ENCODE measurements around the gene PLA2G4C. TPM values are rescaled to one million over a fixed set of nuclear protein-coding genes. Genes with fewer than 3 reads are reported as not detected.

The PLA2G4C gene
- polyA plus RNA-seq, 2 of the 4 experiments (the other 2 are of a cell fraction): 1.4 to 2.1 TPM

DNA sequence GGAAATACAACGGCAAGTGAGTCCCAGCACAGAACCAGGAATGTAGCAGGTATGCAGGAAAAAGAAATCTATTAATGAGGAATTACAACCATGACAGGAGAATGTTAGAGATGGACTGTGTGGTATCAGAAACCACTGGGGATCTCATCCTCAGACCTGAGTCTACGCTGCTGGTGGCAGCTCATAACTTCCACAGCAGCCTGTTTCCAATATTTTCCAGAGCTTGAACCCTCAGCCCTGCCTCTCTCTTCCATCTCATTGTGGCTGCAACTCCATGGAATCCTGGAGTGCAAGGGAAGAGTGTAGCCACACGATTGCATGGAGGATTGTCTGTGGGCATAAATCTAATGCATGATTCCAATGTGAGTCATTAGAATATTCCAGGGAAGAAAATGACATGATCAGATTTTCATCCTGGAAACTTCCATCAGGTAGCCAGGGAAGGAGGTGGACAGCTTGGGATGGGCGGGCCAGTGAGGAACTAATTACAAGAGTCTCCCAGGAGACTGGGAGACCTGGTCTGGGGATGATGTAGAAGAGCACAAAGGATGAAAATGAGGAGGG is 14.9 kb downstream of the PLA2G4C start:
- ATAC-seq (no peak), FAIRE-seq (no peak), DNase-seq (ENCODE audit: low read depth in 1 of 2, low spot score in 1 of 2) (no peak)
- Histone ChIP-seq H3K27ac (no peak overlapping the region), H3K4me2 (no peak overlapping the region), H3K9me3 (peaks cover 14% of the 10 kb centered on the region), H3K4me3 (no peak overlapping the region), H3K4me1 (peaks cover 5% of the 10 kb centered on the region; the same call in 1 of the 3 replicates)
- 51% methylated on average over 4 of the region's 4 CpGs for WGBS (ENCODE audit: missing lambda C conversion rate)
- POLR2A ChIA-PET: no interaction called here
- CTCF ChIA-PET: interaction anchor here (1.3 to 3.1 kb wide), 3 partner anchors 12 to 130 kb away, joined by 4 to 17 read pairs (median 4); no protein-coding TSS in a partner anchor
- TF ChIP-seq BCL3 (IDR thresholded peaks at IDR 0.05) (no peak), E2F6 (IDR thresholded peaks at IDR 0.05; ENCODE audit: borderline replicate concordance, low read depth) (no peak), CHD4 (IDR thresholded peaks at IDR 0.05; ENCODE audit: borderline replicate concordance) (no peak), KDM1A (IDR thresholded peaks at IDR 0.05; ENCODE audit: low read depth) (no peak), CBX8 (IDR thresholded peaks at IDR 0.05) (no peak), RNF2 (IDR thresholded peaks at IDR 0.05; ENCODE audit: borderline replicate concordance, low read depth) (no peak), EHF (CRISPR knock-in tag; IDR thresholded peaks at IDR 0.05) (no peak), BHLHE40 (IDR thresholded peaks at IDR 0.05; ENCODE audit: low read depth, low read length) (no peak), TP53 (CRISPR knock-in tag; IDR thresholded peaks at IDR 0.05) (no peak), RFX5 (IDR thresholded peaks at IDR 0.05) (no peak), ELK1 (IDR thresholded peaks at IDR 0.05; ENCODE audit: low read depth, low read length) (no peak), HEYL (CRISPR knock-in tag; IDR thresholded peaks at IDR 0.05) (no peak), CBX2 (IDR thresholded peaks at IDR 0.05; ENCODE audit: borderline replicate concordance, low read depth) (no peak), HDAC2 (IDR thresholded peaks at IDR 0.05) (no peak), MYC (IDR thresholded peaks at IDR 0.05; ENCODE audit: borderline replicate concordance, low read length) (no peak), JUNB (IDR thresholded peaks at IDR 0.05) (no peak), MAZ (IDR thresholded peaks at IDR 0.05; ENCODE audit: borderline replicate concordance, low read depth, low read length) (no peak), RCOR1 (IDR thresholded peaks at IDR 0.05; ENCODE audit: low read depth, low read length) (no peak)
- TF ChIP-seq, protein P1, sequence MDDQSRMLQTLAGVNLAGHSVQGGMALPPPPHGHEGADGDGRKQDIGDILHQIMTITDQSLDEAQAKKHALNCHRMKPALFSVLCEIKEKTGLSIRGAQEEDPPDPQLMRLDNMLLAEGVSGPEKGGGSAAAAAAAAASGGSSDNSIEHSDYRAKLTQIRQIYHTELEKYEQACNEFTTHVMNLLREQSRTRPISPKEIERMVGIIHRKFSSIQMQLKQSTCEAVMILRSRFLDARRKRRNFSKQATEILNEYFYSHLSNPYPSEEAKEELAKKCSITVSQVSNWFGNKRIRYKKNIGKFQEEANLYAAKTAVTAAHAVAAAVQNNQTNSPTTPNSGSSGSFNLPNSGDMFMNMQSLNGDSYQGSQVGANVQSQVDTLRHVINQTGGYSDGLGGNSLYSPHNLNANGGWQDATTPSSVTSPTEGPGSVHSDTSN (IDR thresholded peaks at IDR 0.05): no peak
- TF ChIP-seq, protein P2, sequence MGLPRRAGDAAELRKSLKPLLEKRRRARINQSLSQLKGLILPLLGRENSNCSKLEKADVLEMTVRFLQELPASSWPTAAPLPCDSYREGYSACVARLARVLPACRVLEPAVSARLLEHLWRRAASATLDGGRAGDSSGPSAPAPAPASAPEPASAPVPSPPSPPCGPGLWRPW (IDR thresholded peaks at IDR 0.05): no peak

GRCh38 chr19:48094855-48095203 is 15.8 kb downstream of the PLA2G4C start:
- peaks cover 5% of the 10 kb centered on the region; the same call in 1 of the 3 replicates for H3K4me1 ChIP-seq
- CTCF ChIA-PET: interaction anchor here (1.3 to 3.1 kb wide), 4 partner anchors 8 to 129 kb away, joined by 4 to 17 read pairs (median 8); no protein-coding TSS in a partner anchor
- H3K4me3 ChIP-seq: no peak overlapping the region
- 81% methylated on average over 2 of the region's 2 CpGs for WGBS (ENCODE audit: missing lambda C conversion rate)
- ATAC-seq (no peak), DNase-seq (ENCODE audit: low read depth in 1 of 2, low spot score in 1 of 2) (no peak), FAIRE-seq (no peak)
- no peak for TF ChIP-seq RFX5 (IDR thresholded peaks at IDR 0.05)
- H3K9me3 ChIP-seq: peaks cover 23% of the 10 kb centered on the region
- H3K4me2 ChIP-seq: no peak overlapping the region
- no peak overlapping the region for H3K27ac ChIP-seq
- POLR2A ChIA-PET: interaction anchor here (1.1 kb wide), 1 partner anchor 16 kb away, joined by 3 read pairs; the partner anchor contains the start of gene PLA2G4C

Data from A549 (cell line).